Right renal cortex interstitium (tissue), 3 donors: ENCODE data around the gene DMRTB1. TPM values are rescaled to one million over a fixed set of nuclear protein-coding genes. Genes with fewer than 3 reads are reported as not detected.

Experiments
- DNase-seq, 3 donors: peaks; one replicate each; pipeline ENCODE4 v3.0.0-alpha.2; 2013; ENCODE audit warnings: low read depth in 3 of 3, low spot score in 2 of 3
- polyA plus RNA-seq, 3 donors: library from polyadenylated mRNA; unstranded; fragments of 120-200 nt; gene quantifications; one replicate each; pipeline ENCODE4 v1.2.1, GENCODE V29; 2013; ENCODE audit not compliant: insufficient read length in 3 of 3

Gene DMRTB1
- polyA plus RNA-seq, 3 donors: 0.07 to 0.24 (median 0.14) TPM

DNA sequence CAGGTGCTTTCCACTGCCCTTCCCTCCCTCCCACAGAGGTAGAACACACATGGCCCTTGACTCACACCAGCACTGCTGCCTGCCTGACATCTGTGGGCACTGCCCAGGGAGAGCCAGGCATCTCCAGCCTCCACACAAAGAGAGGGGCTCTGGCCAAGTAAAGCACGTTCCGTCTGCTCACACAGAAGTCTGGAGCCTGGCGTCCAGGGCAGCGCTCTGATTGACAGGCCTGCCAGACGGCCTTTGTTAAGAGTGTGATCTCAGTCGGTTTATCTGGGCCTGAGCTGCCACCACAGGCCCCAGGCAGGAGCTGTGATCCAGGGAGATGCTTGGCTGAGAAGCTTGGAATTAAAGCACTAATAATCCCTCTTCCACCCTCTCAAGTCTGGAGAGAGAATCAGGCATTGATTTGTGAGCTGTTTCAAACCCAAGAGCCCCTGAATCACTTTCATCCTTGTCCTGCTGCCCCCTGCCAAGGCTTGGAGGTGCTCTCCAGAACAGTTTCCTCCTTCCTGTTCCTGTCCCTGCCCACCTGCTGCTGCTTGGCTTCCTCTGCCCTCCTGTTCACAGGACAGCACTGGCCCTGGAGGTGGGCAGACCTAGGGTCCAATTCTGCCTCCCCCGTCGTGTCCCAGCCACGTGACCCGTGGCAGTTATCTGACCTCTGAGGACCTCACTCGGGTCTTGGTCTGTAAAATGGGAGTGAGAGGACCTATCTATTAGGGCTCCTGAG lies 3.7 kb downstream of the DMRTB1 start:
- no peak for DNase-seq

GRCh38 chr1:53463961-53464899 lies 5.0 kb downstream of the DMRTB1 start:
- no peak for DNase-seq

GRCh38 chr1:53465023-53465957 lies 6.1 kb downstream of the DMRTB1 start:
- no peak for DNase-seq

DNA sequence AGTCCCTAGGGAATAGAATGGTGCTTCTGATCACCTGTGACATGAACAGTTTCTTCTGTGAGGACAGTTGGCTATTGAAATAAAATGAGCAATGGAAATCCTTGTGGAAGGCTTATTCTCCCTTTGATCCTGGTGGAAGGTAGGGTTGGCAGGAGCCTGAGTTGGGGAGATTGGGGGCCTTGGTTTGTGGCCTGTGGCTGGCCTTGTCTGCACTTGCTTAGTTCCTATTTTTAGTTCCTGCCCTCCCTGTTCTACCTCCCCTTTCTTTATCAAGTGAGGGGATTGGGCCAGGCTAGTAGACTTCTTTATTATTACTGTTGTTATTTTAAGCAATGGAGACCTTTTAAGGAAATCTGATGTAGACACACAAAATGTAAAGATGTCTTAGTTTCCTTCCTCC lies 8.2 kb downstream of the DMRTB1 start:
- no peak for DNase-seq

DNA sequence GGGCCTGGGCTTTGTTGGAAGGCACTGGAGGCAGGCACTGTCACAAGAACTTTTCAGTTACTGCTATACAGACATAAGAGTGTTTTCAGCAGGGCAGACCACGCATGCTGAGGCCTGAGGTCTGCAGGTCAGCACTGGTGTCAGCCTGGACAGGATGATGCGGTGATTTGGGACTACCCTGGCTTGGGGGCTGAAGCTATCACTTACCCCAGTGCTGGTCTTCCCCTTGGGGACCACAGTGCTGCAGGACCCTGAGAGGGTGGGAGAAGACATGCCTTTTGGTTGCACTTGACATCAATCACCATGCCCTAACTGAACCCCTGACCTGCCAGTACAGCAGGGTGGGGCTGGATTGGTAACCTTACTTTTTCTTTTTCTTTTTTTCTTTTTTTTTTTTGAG lies 9.2 kb downstream of the DMRTB1 start:
- DNase-seq: no peak

GRCh38 chr1:53469373-53469772 lies 10.2 kb downstream of the DMRTB1 start:
- DNase-seq: no peak

DNA sequence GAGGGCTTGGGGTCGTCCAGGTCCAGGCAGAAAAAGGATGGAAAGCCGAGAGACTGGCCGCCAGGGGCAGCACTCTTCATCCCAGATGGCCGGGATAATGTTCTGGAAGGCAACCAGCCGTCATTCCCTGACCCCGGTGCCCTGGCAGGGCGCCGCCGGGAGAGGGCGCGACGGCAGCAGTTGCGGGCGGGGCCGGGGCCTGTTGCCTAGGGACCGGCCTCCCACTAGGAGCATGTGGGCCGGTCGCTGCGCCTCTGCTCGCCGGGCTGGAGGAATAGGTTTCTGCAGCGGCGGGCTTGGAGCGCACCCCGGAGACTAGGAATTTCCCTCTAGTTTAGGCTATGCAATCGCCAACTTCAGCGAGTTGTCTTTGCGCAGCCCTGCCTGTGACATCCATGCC lies 11.0 kb downstream of the DMRTB1 start:
- peak in 2 of 3 donors; percentile 58 to 71 for DNase-seq

DNA sequence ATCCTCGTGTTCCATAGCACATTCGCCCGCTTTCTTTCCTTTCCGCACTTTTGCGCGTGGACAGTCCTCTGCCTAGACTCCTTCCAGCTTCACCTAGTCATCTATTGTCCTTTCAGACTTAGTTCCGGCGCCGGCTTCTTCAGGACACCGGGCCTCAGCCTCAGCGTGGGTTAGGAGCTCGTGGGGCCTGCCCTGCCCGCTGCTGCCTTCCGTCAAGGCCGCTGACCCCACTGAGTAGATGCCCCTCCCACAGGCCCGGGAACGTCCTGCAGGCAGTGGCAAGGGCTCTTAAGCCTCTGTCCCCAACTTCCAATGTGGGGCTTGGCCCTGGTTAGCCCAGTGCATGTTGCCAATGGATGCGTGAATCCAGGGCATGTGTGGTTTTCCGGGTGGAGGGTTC lies 11.4 kb downstream of the DMRTB1 start:
- no peak for DNase-seq

DNA sequence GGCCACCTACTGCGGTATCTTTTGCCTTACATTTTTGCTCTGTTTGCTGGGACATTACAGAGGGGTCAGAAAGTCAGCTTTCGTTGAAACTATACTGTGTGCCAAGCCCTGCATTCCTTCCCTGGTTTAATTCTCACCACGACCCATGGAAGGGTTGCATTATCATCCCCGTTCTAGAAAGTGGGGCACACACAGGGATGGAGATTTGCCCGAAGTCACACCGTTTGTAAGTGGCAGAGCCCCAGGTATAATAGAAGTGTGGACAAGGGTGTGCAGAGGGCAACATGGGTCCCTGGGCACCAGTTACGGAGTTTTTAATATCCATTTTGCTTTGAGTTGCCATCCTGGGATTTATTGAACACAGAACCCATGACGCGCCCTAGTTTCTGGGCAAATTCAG lies 11.8 kb downstream of the DMRTB1 start:
- no peak for DNase-seq

GRCh38 chr1:53473463-53473862 lies 14.3 kb downstream of the DMRTB1 start:
- no peak for DNase-seq

- no peak for DNase-seq
Observed at GRCh38 chr1:53475664-53476063, 16.5 kb downstream of the DMRTB1 start.

- DNase-seq: no peak
Observed at GRCh38 chr1:53476579-53476978, 17.4 kb downstream of the DMRTB1 start.

DNA sequence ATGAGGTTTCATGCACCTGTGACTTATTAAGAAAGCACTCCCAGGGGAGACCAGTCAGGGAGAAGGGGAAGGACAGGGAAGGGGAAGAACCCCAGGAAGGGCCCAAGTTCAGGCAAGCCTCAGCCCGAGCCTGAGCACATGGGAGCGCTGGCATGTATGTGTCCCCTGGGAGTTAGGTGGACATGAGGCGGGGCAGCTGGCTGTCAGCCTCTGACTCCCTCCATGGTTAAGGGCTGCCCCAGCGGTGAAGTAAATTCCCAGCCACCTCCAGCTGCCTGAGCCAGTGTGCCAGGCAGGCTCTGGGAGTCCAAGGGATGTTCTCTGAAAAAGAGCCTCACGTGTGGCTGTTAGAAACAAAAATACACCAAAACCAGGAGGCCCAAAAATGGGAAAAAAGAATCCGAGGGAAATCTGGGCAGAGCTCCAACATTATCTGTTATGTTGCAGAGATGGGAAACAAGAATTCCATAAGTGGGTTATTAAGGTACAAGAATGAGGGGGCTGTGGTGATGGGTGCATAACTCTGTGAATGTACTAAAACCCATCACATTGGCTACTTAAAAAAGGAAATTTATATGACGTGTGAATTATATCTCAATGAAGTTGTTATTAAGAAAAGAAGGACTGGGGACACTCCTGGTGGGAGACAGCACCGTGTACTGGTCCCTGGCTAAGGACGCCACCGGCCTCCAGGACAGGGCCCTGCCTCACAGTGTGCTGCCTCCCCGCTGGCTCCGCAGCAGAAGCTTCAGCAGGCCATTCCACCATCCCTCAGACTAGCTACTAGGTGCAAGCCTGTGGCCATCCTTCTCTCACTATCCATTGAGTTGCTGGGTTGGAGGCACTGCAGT lies 18.7 kb downstream of the DMRTB1 start:
- DNase-seq: no peak

DNA sequence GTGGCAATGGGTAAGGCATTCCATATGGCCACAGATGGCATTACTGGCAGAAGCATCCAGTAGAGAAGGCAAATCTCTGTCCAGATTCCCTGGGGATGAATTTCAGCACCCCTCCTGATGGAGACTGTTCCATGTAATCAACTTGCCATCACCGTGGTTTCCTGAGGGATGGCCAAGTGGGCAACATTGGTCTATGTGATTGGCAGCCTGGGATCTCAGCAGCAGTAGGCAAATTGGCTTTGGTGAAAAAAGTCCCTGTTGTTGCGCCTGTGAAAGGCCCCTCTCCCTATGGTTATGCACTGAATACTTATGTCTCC lies 19.3 kb downstream of the DMRTB1 start:
- DNase-seq: no peak

GRCh38 chr1:53480678-53481077 lies 21.5 kb downstream of the DMRTB1 start:
- no peak for DNase-seq

DNA sequence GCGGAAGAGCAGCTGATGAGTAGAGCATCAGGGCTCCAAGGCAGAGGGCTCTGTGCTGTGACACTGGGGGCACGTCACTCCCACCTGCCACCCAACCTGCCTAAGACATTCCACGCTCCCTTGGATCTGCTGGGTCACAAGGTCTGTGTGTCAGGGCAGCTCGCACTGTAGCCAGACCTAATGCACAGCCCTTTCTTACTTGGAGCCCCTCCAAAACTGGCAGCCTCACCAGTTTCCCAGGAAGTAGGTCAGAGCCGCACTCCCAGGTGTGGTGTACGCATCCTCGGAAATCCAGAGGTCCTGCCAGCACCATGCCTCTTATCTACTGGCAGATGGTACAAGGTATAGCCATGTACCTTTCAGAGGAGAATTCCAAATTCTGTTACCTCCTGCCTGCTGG lies 22.3 kb downstream of the DMRTB1 start:
- no peak for DNase-seq

- DNase-seq: no peak
Observed at GRCh38 chr1:53482441-53483153, 23.4 kb downstream of the DMRTB1 start.

DNA sequence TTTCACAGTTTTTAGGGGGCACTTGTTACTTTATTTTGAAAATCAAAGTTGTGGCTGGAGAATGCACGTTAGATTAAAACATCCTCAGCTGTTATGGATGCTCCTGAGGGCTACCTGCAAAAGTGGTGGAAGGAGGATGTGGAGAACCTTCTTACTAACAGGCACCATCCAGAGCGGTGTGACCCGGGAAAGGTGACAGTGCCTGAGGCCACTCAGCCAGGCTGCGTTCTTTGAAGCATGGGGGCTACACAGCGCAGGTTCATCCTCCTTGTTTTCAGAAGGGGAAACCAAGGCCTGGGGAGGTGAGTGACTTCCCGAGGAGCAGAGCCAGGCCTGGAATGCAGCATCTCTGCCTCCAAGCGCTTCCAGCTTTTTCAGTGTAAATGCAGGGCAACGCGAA lies 24.0 kb downstream of the DMRTB1 start:
- DNase-seq: no peak

DNA sequence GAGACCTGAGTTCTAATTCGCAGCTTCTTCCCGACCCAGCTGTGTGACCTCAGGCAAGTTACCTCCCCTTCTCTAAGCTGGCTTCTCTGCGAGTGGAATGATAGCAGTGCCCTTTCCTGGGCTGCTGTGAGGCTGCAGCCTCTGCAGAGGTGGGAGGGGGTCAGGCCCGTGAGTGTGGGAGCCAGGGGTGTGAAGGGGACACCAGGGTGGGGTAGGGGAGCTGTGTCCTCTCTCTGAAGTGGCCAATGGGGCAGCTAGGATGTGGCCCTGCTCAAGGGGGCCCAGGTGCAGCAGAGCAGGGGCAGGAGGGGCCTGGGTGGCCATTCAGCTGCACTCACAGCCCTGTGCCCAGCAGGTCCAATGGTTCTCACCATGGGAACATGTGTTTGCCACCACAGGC lies 24.5 kb downstream of the DMRTB1 start:
- DNase-seq: no peak
